Inflammatory macrophage (primary cell): ENCODE measurements around the gene GSTA1.
"Not testable (repeated sequence)": the region's sequence is repeated elsewhere in the genome, so short reads cannot be mapped to it uniquely, and the experiment has no call there.

Experiments used
- DNase-seq, 2 donors: peaks; one replicate each; pipeline ENCODE4 v3.0.0-alpha.2; 2020 to 2022

GSTA1 gene

DNA sequence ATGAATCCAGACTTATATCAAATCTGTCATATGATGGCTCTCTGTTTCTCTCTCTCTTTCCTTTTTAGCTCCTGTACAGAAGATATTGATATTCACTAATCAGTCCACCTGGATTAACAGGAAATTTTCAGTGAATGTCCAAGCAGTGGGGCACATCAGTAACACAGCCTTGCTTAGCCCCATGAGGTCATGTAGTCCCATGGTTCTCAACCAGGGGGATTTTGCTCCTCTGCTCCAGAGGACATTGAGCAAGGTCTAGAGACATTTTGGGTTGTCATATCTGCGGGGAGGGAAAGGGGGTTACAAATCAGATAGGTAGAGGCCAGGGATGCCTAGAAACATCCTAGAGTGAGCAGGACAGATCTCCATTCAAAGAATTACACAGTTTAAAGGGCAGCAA, 810 bp downstream of the GSTA1 start:
- no peak for DNase-seq

DNA sequence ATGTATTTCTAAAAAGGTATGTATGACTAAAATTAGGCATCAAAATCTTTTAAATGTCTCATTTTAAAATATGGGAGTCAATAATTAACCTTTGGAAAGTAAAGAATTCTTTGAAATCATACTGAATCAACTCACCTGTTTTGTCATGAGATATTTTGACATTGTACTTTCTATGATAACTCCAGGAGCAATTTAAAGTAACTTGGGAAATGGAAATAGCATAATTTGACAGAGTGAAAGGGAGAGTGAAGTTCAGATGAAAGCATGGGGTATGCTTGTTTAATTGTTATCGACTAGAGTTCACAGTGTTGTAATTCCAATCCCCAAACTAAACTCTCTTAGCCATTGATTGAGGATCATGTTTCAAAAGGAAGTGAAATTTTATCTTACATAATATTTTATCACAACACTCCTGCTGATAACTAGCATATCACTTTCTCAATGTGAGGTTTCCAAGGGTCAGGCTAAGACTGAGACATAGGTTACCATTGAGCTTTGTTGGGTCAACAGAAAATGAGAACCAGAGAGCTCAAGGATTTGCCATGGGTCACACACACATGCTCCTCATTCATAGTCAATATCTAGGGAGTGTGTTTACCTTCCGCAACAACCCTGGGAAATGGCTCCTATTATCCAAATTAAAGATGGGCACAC, 2.3 kb downstream of the GSTA1 start:
- no peak for DNase-seq

DNA sequence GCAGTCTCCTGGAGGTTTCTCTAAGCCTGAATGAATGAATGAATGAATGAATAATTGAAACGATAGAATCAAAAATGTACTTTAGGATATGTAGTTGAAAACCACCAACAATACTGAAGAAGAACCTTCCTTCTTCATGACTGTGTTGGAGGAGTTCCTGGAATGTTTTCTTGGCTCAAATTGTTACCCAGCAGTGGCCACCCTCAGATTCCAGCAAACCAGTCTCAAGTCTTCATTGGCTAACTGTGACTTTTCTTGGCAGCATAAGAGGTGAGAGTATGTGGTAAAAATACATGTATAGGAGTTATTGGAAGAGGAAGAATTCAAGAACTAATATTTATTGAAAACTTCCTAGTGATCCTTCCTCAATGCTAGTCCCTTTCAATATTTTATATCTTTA, 4.3 kb downstream of the GSTA1 start:
- not testable (repeated sequence) for DNase-seq

DNA sequence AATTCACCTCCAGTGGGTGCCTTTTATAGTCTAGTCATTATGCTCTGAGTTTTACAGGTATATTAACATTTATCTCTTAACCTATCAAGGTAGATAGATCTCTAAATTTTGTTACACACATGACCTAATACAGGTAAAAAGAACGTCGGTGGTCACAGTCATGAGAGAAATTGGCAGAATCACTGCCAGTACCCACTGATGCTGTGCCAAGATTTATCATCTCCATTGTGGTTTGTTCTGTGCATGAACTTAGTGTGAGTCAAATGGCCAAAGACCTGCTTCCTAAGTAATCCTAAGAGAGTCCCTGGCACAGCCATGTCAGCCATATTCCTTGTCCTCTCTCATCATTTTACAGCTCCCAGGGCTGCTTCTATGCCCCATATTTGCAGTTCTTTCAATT, 9.2 kb downstream of the GSTA1 start:
- not testable (repeated sequence) for DNase-seq

DNA sequence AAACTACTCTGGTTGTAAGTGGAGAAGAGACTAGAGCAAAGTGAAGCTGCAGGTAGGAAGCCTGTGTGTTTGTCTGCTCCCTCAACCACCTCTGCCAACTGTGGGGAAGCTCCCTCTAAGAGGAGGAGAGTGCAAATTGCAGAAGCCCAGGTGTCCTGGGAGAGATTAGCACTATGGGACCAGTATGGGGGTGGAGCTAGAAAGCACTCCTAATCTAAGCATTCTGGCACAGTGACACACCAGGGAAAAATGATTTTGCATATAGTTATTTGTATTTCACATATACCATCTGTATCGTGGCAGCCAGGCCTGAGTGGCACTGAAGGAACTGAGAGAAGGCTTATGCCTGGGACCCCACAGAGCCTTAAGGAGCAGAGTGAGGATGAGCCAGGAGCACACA, 12.8 kb downstream of the GSTA1 start:
- DNase-seq: no peak

DNA sequence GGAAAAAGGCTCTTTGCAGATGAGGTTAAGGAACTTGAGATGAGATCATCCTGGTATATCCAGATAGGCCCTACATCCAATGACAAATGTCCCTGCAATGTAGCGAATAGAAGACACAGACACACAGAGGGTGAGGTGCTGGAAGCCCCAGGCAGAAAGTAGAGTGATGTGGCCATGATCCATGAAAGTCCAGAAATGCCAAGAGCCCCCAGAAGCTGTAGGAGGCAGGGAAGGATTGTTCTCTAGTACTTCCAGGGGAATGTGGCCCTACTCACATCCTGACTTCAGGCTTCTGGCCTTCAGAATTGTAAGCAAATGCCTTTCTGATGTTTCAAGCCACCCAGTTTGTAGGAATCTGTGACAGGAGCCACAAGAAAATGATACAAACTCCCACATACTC, 14.0 kb downstream of the GSTA1 start:
- not testable (repeated sequence) for DNase-seq

DNA sequence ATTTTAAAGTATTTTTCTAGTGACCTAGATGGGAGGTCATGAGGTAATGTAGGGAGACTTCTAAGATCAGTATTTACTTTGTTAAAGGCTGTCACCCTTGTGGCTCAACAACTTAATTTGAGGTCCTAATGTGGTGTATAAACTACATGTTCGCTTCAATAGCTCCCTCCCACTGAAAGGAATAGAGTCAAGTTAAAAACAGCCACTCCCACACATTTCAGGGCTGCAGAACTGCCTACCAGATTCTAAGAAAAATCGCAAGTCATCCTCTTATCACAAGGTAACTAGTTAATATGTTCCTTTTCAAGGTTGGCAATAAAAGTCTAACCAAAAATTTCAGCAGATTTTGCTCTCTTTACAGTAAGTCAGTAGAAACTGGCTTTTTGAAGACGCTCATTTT, 15.1 kb downstream of the GSTA1 start:
- DNase-seq: no peak

DNA sequence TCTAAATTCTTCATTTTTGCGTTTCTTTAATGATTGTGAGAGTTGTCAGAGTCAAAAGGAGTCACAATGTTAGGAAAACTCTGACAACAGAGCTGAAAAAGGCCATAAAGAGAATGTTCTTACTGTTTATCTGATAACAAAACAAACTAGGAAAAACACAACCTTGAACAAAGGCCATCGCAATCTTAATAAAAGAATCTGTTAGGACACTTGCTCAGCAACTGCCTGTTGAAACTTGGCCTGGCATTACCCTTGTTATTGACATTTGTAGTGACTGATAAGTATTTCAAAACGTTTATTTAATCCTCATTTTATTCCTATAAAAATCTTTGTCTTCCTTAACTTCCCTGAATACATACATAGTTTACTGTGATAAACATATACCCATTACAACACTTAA, 15.7 kb downstream of the GSTA1 start:
- no peak for DNase-seq

DNA sequence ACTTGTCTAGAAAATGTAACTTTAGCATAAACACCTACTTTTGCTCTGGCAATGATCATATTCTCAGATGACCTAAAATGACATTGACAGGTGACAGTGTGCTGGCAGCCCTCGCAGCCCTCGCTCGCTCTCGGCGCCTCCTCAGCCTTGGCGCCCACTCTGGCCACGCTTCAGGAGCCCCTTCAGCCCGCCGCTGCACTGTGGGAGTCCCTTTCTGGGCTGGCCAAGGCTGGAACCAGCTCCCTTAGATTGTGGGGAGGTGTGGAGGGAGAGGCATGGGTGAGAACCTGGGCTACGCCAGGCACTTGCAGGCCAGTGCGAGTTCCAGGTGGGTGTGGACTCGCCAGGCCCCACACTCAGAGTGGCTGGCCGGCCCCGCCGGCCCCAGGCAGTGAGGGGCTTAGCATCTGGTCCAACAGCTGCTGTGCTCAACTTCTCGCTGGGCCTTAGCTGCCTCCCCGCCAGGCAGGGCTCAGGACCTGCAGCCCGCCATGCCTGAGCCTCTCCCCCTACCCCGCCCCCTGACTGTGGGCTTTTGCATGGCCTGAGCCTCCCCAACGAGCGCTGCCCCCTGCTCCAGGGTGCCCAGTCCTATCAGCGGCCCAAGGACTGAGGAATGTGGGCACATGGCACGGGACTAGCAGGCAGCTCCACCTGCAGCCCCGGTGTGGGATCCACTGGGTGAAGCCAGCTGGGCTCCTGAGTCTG, 17.2 kb downstream of the GSTA1 start:
- DNase-seq: no peak

DNA sequence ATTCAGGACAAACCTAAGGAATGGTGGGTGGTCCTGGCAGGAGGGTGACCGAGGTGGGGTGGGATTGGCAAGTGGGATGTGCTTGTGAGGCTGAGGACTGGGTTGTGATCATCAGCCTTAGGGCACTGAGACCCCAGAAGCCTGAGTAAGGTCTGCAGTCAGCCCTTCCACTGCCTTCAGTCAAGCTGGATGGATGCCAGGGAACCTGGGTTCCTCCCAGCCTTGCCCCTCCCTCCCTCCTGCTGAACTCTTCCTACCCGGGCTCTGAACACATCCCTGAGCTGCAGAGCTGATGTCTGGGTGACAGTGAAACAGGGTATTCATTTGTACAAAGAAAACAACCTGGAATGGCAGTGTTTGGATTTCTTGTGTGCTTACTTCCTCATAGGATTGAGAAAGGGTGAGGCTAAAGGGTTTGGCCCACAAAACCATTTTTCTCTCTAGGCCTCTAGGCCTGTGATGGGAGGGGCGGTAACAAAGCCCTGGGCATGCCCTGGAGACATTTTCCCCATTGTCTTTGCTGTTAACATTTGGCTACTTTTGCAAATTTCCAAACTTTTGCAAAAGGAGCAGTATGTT, 20.8 kb downstream of the GSTA1 start:
- not testable (repeated sequence) for DNase-seq

DNA sequence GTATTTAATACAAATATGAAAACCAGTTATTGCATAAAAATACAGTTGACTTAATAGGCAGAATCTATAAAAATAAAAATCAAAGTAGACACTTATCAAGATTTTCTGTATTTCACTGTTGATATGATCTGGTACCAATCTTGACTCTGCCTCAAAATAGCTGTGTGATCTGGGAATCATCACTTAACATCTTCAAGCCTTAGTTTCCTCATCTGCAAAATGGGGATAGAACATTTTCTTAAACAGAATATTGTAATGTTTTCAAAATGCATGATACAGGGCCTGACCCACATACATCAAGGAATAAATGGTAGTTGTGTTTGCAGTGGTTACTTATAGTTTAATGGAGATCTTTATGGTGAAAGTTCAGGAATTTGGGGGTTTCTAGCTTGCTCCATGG, 21.4 kb downstream of the GSTA1 start:
- not testable (repeated sequence) for DNase-seq

DNA sequence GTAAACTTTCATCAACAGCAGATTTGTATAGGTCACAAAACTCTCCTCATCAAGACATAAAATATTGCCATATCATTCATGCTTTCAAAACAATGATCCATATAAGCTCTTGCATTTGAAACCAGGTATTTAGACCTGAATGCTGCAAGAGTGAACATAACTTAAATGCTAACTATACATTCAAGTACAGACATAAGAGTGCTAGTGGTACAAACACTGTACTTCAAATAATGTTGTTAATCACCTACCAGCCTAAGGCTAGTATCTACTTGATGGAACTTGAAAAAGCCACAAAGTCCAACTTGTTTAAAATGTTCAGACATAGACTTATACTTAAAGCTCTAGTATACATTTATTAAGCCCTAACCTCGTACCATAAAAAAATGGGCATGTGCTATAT, 24.4 kb downstream of the GSTA1 start:
- no peak for DNase-seq

DNA sequence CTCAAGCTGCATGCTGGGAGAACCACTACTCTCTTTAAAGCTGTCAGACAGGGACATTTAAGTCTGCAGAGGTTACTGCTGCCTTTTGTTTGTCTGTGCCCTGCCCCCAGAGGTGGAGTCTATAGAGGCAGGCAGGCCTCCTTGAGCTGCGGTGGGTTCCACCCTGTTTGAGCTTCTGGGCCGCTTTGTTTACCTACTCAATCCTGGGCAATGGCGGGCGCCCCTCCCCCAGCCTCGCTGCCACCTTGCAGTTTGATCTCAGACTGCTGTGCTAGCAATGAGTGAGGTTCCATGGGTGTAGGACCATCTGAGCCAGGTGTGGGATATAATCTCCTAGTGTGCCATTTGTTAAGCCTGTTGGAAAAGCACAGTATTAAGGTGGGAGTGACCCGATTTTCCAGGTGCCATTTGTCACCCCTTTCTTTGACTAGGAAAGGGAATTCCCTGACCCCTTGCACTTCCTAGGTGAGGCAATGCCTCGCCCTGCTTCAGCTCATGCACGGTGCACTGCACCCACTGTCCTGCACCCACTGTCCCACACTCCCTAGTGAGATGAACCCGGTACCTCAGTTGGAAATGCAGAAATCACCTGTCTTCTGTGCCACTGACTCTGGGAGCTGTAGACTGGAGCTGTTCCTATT, 26.8 kb downstream of the GSTA1 start:
- DNase-seq: not testable (repeated sequence)

DNA sequence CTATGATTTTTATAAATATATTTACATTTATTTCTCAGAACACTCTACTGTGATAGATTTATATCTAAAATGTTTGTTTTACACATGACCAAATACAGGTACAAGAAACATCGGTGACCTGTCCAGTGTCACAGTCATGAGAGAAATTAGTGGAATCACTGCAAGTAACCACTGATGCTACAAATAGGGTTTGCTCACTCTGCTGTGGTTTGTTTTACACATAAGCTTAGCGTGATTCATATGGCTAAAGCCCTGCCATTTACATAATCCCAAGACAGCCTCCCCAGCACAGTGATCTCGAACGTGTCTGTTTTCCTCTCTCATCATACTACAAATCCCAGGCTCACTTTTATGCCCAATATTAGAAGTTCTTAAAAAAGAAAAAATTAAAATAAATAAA, 34.2 kb downstream of the GSTA1 start:
- not testable (repeated sequence) for DNase-seq

DNA sequence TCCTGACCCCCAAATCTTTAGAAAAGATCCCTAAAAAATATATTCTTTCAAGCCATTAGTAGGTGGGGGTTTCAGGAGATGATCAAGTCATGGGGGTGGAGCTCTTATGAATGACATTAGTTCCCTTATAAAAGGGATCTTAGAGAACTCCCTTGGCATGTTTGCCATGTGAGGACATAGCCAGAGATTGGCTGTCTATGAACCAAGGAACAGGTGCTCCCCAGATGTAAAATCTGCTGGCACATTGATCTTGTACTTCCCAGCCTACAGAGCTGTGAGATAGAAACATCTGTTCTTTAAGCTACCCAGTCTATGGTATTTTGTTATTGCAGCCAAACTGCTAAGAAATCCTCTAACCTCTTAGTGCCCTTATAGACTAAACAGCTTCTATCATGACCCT, 36.0 kb downstream of the GSTA1 start:
- DNase-seq: not testable (repeated sequence)

DNA sequence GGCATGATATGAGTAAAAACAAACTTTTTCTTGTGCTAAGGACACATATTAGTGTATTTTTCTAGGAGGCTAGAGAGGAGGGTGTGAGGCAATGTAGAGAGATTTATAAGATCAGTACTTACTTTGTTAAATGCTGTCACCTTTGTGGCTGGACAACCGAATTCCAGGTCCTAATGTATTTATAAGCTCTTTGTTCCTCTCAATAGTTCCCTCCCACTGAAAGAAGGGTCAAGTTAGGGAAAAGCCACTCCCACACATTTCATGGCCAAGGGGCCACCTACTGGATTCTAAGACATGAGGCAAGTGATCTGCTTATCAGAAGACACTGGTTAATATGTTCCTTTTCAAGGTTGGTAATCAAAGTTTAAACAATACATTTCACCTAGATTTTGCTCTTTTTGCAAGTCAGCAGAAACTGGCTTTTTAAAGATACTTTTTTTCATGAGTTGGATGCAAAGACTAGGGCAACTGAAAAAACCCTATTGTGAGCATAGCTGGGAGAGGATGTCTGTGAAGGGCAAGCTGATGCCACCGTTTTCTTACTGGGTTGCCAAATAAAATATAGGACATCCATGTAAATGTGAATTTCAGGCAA, 40.2 kb downstream of the GSTA1 start, which contains the start of gene GSTA2:
GSTA2 (minus strand) TSS at position 154 of the 595 bp plus-strand sequence. CDS start 5,528 bp downstream, outside the sequence.
- peak in 1 of 2 donors; percentile 1 for DNase-seq

DNA sequence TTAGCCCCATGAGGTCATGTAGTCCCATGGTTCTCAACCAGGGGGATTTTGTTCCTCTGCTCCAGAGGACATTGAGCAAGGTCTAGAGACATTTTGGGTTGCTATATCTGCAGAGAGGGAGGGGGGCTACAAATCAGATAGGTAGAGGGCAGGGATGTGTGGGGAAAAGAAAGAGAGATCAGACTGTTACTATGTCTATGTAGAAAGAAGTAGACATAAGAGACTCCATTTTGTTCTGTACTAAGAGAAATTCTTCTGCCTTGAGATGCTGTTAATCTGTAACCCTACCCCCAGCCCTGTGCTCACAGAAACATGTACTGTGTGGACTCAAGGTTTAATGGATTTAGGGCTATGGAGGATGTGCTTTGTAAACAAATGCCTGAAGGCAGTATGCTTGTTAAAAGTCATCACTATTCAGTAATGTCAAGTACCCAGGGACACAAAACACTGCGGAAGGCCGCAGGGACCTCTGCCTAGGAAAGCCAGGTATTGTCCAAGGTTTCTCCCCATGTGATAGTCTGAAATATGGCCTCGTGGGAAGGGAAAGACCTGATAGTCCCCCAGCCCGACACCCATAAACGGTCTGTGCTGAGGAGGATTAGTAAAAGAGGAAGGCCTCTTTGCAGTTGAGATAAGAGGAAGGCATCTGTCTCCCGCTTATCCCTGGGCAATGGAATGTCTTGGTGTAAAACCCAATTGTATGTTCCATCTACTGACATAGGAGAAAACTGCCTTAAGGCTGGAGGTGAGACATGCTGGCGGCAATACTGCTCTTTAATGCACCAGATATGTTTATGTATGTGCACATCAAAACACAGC, 41.7 kb downstream of the GSTA1 start:
- not testable (repeated sequence) for DNase-seq

DNA sequence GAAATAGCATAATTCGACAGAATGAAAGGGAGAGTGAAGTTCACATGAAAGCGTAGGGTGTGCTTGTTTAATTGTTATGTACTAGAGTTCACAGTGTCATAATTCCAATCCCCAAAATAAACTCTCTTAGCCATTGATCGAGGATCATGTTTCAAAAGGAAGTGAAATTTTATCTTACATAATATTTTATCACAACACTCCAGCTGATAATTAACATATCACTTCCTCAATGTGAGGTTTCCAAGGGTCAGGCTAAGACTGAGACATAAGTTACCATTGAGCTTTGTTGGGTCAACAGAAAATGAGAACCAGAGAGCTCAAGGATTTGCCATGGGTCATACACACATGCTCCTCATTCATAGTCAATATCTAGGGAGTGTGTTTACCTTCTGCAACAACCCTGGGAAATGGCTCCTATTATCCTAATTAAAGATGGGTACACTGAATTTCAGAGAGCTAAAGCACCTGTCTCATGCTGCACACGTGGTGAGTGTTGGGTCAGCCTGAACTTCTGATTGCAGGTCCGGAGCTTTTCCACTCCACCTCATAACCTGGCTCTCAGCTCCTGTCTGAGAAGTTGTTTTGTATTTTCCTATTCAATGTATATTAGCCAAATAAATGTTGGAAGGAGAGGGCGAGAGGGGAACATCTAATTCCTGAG, 43.4 kb downstream of the GSTA1 start:
- DNase-seq: peak; percentile 9 to 10

DNA sequence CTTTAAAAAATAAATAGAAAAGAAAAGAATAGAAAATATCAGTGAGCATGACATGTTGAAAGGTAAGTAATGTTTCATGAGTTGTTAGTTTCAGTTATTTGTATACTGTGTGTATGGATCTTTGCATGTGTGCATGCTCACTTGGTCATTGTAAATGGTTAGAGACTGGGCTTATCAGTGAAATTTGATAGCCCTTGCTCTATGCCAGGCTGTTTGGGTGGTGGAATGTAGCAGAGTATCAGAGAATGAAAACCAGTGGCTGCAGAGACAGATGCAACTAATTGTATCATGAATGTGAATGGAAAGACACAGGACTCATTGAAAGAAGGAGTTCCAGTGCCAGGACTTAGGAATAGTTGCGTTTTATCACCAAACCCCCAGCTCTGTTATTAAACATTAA, 44.5 kb downstream of the GSTA1 start:
- no peak for DNase-seq

DNA sequence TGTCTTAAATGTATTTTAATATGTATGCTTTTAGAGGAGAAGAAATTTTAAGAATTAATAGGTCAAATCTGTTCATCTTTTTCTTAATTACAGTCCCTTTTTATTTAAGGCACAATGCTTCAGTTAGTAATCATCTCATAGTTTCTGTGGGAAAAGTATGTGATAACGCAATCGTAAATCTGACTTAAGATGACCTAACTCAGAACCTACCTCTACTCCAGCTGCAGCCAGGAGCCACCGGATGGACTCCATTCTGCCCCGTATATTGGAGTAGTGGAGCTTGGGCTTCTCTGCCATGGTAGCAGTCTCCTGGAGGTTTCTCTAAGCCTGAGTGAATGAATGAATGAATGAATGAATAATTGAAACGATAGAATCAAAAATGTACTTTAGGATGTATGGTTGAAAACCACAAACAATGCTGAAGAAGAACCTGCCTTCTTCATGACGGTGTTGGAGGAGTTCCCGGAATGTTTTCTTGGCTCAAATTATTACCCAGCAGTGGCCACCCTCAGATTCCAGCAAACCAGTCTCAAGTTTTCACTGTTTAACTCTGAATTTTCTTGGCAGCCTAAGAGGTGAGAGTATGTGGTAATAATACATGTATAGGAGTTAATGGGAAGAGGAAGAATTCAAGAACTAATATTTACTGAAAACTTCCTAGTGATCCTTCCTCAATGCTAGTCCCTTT, 45.8 kb downstream of the GSTA1 start:
- DNase-seq: not testable (repeated sequence)

DNA sequence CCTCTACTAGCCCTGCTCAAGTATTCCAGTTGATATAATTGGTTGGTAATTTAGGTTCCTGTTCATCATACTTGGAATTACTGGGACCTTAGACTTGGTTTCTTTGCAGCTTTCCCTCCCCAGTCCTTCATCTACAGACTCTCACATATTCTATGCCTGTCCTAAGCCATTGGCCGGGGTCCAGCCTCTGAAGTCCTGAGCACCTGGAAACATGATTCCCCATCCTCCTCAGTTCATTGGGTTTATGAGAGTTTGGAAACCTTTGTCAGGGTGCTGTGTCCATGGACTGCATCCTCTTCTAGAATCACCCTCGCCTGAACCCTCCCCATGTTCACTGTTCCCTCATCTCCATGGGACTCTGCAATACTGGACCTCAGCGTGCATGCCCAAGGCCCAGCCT, 49.2 kb downstream of the GSTA1 start:
- no peak for DNase-seq
